ENCODE results near the gene SEMA4D. TPM values are rescaled to one million over a fixed set of nuclear protein-coding genes. Genes with fewer than 3 reads are reported as not detected.

SEMA4D gene
- total RNA-seq, 1 experiment from 2014 or later = 23.3 TPM

- Mint-ChIP-seq H3K4me1 (ENCODE audit: low read depth, unreplicated experiment) (peaks cover 10% of the 10 kb centered on the region), H3K9me3 (ENCODE audit: low read depth, unreplicated experiment) (no peaks in the 10 kb centered on the region)
- intact Hi-C loops (cut with micrococcal nuclease; ENCODE audit: unreplicated experiment) = no loop called here
Measured at GRCh38 chr9:89441986-89442385, 55.9 kb downstream of the SEMA4D start.

GRCh38 chr9:89441655-89441970 lies 56.3 kb downstream of the SEMA4D start:
- BruUV-seq (replicated peaks) = no TSS peak
- H3K27me3 Mint-ChIP-seq (ENCODE audit: unreplicated experiment) = no peaks in the 10 kb centered on the region
- H3K4me1 Mint-ChIP-seq (ENCODE audit: low read depth, unreplicated experiment) = peaks cover 10% of the 10 kb centered on the region
- intact Hi-C loops (cut with micrococcal nuclease; ENCODE audit: unreplicated experiment) = no loop called here
- no peaks in the 10 kb centered on the region for H3K36me3 Mint-ChIP-seq (ENCODE audit: insufficient read depth, unreplicated experiment)
- no peak for DNase-seq
- no peak overlapping the region for H3K27ac Mint-ChIP-seq (ENCODE audit: unreplicated experiment)
- CTCF ChIA-PET = no interaction called here
- TF ChIP-seq CTCF (IDR thresholded peaks at IDR 0.05; ENCODE audit: unreplicated experiment) = no peak
- no peak overlapping the region for H3K4me3 Mint-ChIP-seq (ENCODE audit: low read depth, unreplicated experiment)
- H3K9me3 Mint-ChIP-seq (ENCODE audit: low read depth, unreplicated experiment) = no peaks in the 10 kb centered on the region

More at GRCh38 chr9:89441986-89442385, 55.9 kb downstream of the SEMA4D start:
- Mint-ChIP-seq H3K4me3 (ENCODE audit: low read depth, unreplicated experiment) (no peak overlapping the region), H3K27ac (ENCODE audit: unreplicated experiment) (no peak overlapping the region), H3K27me3 (ENCODE audit: unreplicated experiment) (no peaks in the 10 kb centered on the region), H3K36me3 (ENCODE audit: insufficient read depth, unreplicated experiment) (no peaks in the 10 kb centered on the region)
- CTCF ChIA-PET = no interaction called here
- BruUV-seq (replicated peaks) = no TSS peak
- DNase-seq = no peak
- no peak for TF ChIP-seq CTCF (IDR thresholded peaks at IDR 0.05; ENCODE audit: unreplicated experiment)

GRCh38 chr9:89440951-89441654 lies 56.8 kb downstream of the SEMA4D start:
- intact Hi-C loops (cut with micrococcal nuclease; ENCODE audit: unreplicated experiment) = no loop called here
- CTCF ChIA-PET = no interaction called here
- peaks cover 10% of the 10 kb centered on the region for H3K4me1 Mint-ChIP-seq (ENCODE audit: low read depth, unreplicated experiment)
- H3K4me3 Mint-ChIP-seq (ENCODE audit: low read depth, unreplicated experiment) = no peak overlapping the region
- H3K27me3 Mint-ChIP-seq (ENCODE audit: unreplicated experiment) = no peaks in the 10 kb centered on the region
- no peaks in the 10 kb centered on the region for H3K9me3 Mint-ChIP-seq (ENCODE audit: low read depth, unreplicated experiment)
- no peak overlapping the region for H3K27ac Mint-ChIP-seq (ENCODE audit: unreplicated experiment)
- no peak for TF ChIP-seq CTCF (IDR thresholded peaks at IDR 0.05; ENCODE audit: unreplicated experiment)
- BruUV-seq (replicated peaks) = no TSS peak
- no peak for DNase-seq
- H3K36me3 Mint-ChIP-seq (ENCODE audit: insufficient read depth, unreplicated experiment) = no peaks in the 10 kb centered on the region

GRCh38 chr9:89440548-89440947 lies 57.4 kb downstream of the SEMA4D start:
- H3K4me1 Mint-ChIP-seq (ENCODE audit: low read depth, unreplicated experiment) = peaks cover 12% of the 10 kb centered on the region
- no TSS peak for BruUV-seq (replicated peaks)
- no peak overlapping the region for H3K4me3 Mint-ChIP-seq (ENCODE audit: low read depth, unreplicated experiment)
- no peak overlapping the region for H3K27ac Mint-ChIP-seq (ENCODE audit: unreplicated experiment)
- no peak for DNase-seq
- H3K27me3 Mint-ChIP-seq (ENCODE audit: unreplicated experiment) = no peaks in the 10 kb centered on the region
- intact Hi-C loops (cut with micrococcal nuclease; ENCODE audit: unreplicated experiment) = no loop called here
- no peaks in the 10 kb centered on the region for H3K36me3 Mint-ChIP-seq (ENCODE audit: insufficient read depth, unreplicated experiment)
- TF ChIP-seq CTCF (IDR thresholded peaks at IDR 0.05; ENCODE audit: unreplicated experiment) = no peak
- CTCF ChIA-PET = no interaction called here
- no peaks in the 10 kb centered on the region for H3K9me3 Mint-ChIP-seq (ENCODE audit: low read depth, unreplicated experiment)

Measured in Calu3 (cell line).